HEK293 (cell line): Measurements from ENCODE around the gene MAGI1.
"Not testable (repeated sequence)": the region's sequence is repeated elsewhere in the genome, so short reads cannot be mapped to it uniquely, and the experiment has no call there.

ENCODE experiments used
- KLF9 ChIP-seq: fragments of 450-650 bp; formaldehyde crosslinking; IDR thresholded peaks from 2 replicates; pipeline ENCODE4 v1.5.1; 2016; ENCODE audit warnings: missing biosample characterization, missing genetic modification characterization, low read depth
- REST ChIP-seq: fragments of 450-650 bp; formaldehyde crosslinking; IDR thresholded peaks from 2 replicates; pipeline ENCODE4 v1.5.1; 2016; ENCODE audit warnings: missing biosample characterization, missing genetic modification characterization
- SCRT2 ChIP-seq: fragments of 450-650 bp; formaldehyde crosslinking; IDR thresholded peaks from 2 replicates; pipeline ENCODE4 v1.5.1; 2016; ENCODE audit warnings: missing biosample characterization, missing genetic modification characterization
- SP2 ChIP-seq: fragments of 450-650 bp; formaldehyde crosslinking; IDR thresholded peaks from 2 replicates; pipeline ENCODE4 v1.5.1; 2016; ENCODE audit warnings: missing biosample characterization, missing genetic modification characterization
- YY1 ChIP-seq: fragments of 450-650 bp; formaldehyde crosslinking; IDR thresholded peaks from 2 replicates; pipeline ENCODE4 v1.5.1; 2018; ENCODE audit warnings: missing biosample characterization, missing genetic modification characterization
- ZBTB44 ChIP-seq: fragments of 450-650 bp; IDR thresholded peaks from 2 replicates; pipeline ENCODE4 v1.5.1; 2018; ENCODE audit warnings: missing biosample characterization, mild to moderate bottlenecking, missing genetic modification characterization
- ZBTB6 ChIP-seq: fragments of 450-650 bp; formaldehyde crosslinking; IDR thresholded peaks from 2 replicates; pipeline ENCODE4 v1.5.1; 2017; ENCODE audit warnings: missing biosample characterization, missing genetic modification characterization
- ZBTB7A ChIP-seq: fragments of 450-650 bp; formaldehyde crosslinking; IDR thresholded peaks from 2 replicates; pipeline ENCODE4 v1.5.1; 2016; ENCODE audit warnings: low read depth, missing biosample characterization, missing genetic modification characterization
- ZNF48 ChIP-seq: fragments of 450-650 bp; formaldehyde crosslinking; IDR thresholded peaks from 2 replicates; pipeline ENCODE4 v1.5.1; 2016; ENCODE audit warnings: missing biosample characterization, missing genetic modification characterization
- TF ChIP-seq, protein P1 (sequence below): fragments of 450-650 bp; formaldehyde crosslinking; IDR thresholded peaks from 2 replicates; pipeline ENCODE4 v1.5.1; 2016; ENCODE audit warnings: missing biosample characterization, missing genetic modification characterization
- TF ChIP-seq, protein P2 (sequence below): fragments of 450-650 bp; formaldehyde crosslinking; conservative IDR thresholded peaks from 2 replicates; pipeline ENCODE4 v1.5.1; 2016; ENCODE audit warnings: low read depth, missing biosample characterization, missing genetic modification characterization

- TF ChIP-seq ZBTB6; REST (tag by site-specific recombination); SP2 (tag by site-specific recombination); YY1; KLF9; ZBTB44; ZNF48 (tag by site-specific recombination); ZBTB7A; SCRT2 (tag by site-specific recombination): not testable (repeated sequence)
- TF ChIP-seq, protein P1, sequence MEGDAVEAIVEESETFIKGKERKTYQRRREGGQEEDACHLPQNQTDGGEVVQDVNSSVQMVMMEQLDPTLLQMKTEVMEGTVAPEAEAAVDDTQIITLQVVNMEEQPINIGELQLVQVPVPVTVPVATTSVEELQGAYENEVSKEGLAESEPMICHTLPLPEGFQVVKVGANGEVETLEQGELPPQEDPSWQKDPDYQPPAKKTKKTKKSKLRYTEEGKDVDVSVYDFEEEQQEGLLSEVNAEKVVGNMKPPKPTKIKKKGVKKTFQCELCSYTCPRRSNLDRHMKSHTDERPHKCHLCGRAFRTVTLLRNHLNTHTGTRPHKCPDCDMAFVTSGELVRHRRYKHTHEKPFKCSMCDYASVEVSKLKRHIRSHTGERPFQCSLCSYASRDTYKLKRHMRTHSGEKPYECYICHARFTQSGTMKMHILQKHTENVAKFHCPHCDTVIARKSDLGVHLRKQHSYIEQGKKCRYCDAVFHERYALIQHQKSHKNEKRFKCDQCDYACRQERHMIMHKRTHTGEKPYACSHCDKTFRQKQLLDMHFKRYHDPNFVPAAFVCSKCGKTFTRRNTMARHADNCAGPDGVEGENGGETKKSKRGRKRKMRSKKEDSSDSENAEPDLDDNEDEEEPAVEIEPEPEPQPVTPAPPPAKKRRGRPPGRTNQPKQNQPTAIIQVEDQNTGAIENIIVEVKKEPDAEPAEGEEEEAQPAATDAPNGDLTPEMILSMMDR (tag by site-specific recombination), result not testable (repeated sequence)
- TF ChIP-seq, protein P2, sequence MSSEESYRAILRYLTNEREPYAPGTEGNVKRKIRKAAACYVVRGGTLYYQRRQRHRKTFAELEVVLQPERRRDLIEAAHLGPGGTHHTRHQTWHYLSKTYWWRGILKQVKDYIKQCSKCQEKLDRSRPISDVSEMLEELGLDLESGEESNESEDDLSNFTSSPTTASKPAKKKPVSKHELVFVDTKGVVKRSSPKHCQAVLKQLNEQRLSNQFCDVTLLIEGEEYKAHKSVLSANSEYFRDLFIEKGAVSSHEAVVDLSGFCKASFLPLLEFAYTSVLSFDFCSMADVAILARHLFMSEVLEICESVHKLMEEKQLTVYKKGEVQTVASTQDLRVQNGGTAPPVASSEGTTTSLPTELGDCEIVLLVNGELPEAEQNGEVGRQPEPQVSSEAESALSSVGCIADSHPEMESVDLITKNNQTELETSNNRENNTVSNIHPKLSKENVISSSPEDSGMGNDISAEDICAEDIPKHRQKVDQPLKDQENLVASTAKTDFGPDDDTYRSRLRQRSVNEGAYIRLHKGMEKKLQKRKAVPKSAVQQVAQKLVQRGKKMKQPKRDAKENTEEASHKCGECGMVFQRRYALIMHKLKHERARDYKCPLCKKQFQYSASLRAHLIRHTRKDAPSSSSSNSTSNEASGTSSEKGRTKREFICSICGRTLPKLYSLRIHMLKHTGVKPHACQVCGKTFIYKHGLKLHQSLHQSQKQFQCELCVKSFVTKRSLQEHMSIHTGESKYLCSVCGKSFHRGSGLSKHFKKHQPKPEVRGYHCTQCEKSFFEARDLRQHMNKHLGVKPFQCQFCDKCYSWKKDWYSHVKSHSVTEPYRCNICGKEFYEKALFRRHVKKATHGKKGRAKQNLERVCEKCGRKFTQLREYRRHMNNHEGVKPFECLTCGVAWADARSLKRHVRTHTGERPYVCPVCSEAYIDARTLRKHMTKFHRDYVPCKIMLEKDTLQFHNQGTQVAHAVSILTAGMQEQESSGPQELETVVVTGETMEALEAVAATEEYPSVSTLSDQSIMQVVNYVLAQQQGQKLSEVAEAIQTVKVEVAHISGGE (tag by site-specific recombination), result not testable (repeated sequence)
These were observed 473.0 kb downstream of the MAGI1 start for GRCh38 chr3:65565744-65566143.
